HepG2 (cell line): ENCODE data around the gene DHRS11. TPM values are rescaled to one million over a fixed set of nuclear protein-coding genes. Genes with fewer than 3 reads are reported as not detected.

ENCODE experiments used
- ATAC-seq: fragments of 200-7000 bp; cut with Tn5 transposase; 3 replicates; pipeline ENCODE4 v1.9.1; 2020; ENCODE audit warnings: mild to moderate bottlenecking, moderate library complexity
- BruUV-seq: library from RNA; stranded (reverse); fragments of 400-500 nt; replicated peaks from 2 replicates; lab custom pipeline; 2021; lab: Mats Ljungman, UMichigan
- CTCF ChIA-PET: fragments of 300-600 bp; formaldehyde crosslinking; extraction: SDS; loops from one replicate; lab custom pipeline; 2021; ENCODE audit warnings: low total read pairs, inconsistent platforms, low intra/inter-chr PET ratio; lab: Yijun Ruan, JAX
- POLR2A ChIA-PET: fragments of 350-600 bp; sonication (Branson Sonifier 250); formaldehyde crosslinking; loops from one replicate; lab custom pipeline; 2020; ENCODE audit warnings: antibody characterized with exemption, inconsistent platforms; lab: Yijun Ruan, JAX
- DNase-seq: peaks from one replicate; pipeline ENCODE4 v3.0.0-alpha.2; 2015; ENCODE audit warnings: low spot score
- FAIRE-seq: peaks from 3 replicates; lab custom pipeline; 2011; peaks lifted over from hg19 to GRCh38; lab: Jason Lieb, UNC
- H2AFZ ChIP-seq: one replicate; pipeline ENCODE4 v1.6.1; 2011; ENCODE audit warnings: low read length, inconsistent platforms
- H3K27ac ChIP-seq: fragments of 300-600 bp; 3 replicates; pipeline ENCODE4 v1.8.0; 2011; ENCODE audit warnings: mixed run types, mild to moderate bottlenecking, mixed read lengths, low read length, inconsistent platforms; ENCODE audit not compliant: insufficient read depth; ENCODE audit errors: extremely low read length
- H3K27me3 ChIP-seq, 2 experiments: fragments of 200-600 bp in 1 of 2; 2 replicates in 1 of 2; 3 replicates in 1 of 2; pipeline versions ENCODE4 v1.6.0 to v1.8.0; 2011; ENCODE audit warnings: low read length in 2 of 2, mild to moderate bottlenecking in 2 of 2, moderate library complexity in 2 of 2, inconsistent platforms in 1 of 2; ENCODE audit not compliant: insufficient read depth in 2 of 2, control insufficient read depth in 1 of 2
- H3K36me3 ChIP-seq, 2 experiments: fragments of 200-600 bp in 1 of 2; replicated peaks in 1 of 2; 2 replicates in 1 of 2; 3 replicates in 1 of 2; pipeline versions ENCODE4 v1.5.1 to v1.8.0; 2011; ENCODE audit warnings: low read length in 2 of 2, inconsistent platforms in 1 of 2; ENCODE audit not compliant: insufficient read depth in 2 of 2, control insufficient read depth in 1 of 2
- H3K4me1 ChIP-seq: 2 replicates; pipeline ENCODE4 v1.5.1; 2012; ENCODE audit warnings: low read length, inconsistent platforms; ENCODE audit not compliant: insufficient read depth
- H3K4me2 ChIP-seq: 2 replicates; pipeline ENCODE4 v1.6.0; 2011; ENCODE audit warnings: low read depth, low read length, inconsistent platforms
- H3K4me3 ChIP-seq, 3 experiments: fragments of 200-600 bp in 1 of 3; sonication (generic), shearing (Covaris generic) in 1 of 3; replicated peaks in 1 of 3; 2 replicates each; pipeline ENCODE4 v1.5.1; 2011 to 2016; ENCODE audit warnings: low read length in 3 of 3, inconsistent platforms in 2 of 3, low read depth in 2 of 3, mild to moderate bottlenecking in 2 of 3, control low read depth in 1 of 3, mixed read lengths in 1 of 3; ENCODE audit not compliant: insufficient read depth in 1 of 3
- H3K79me2 ChIP-seq: one replicate; pipeline ENCODE4 v1.6.1; 2011; ENCODE audit warnings: low read length, inconsistent platforms; ENCODE audit not compliant: insufficient read depth
- H3K9ac ChIP-seq: 2 replicates; pipeline ENCODE4 v1.6.0; 2011; ENCODE audit warnings: mild to moderate bottlenecking, low read depth, low read length, inconsistent platforms; ENCODE audit not compliant: insufficient read depth
- H3K9me3 ChIP-seq: 2 replicates; pipeline ENCODE4 v1.5.1; 2012; ENCODE audit warnings: mild to moderate bottlenecking, low read length
- H4K20me1 ChIP-seq: 2 replicates; pipeline ENCODE4 v1.6.0; 2011; ENCODE audit warnings: inconsistent platforms, mild to moderate bottlenecking, low read length, moderate library complexity; ENCODE audit not compliant: insufficient read depth
- AHDC1 ChIP-seq: sonication (generic); formaldehyde crosslinking; IDR thresholded peaks from 2 replicates; pipeline ENCODE4 v1.5.1; 2020; ENCODE audit warnings: mild to moderate bottlenecking, missing genetic modification reagents, borderline replicate concordance
- MNT ChIP-seq: fragments of 450-650 bp; IDR thresholded peaks from 2 replicates; pipeline ENCODE4 v1.6.1; 2016
- WGBS: methylation state at CpG from one replicate; pipeline ENCODE4 v1.1.6; 2017; ENCODE audit warnings: low lambda C conversion rate; 5-methylcytosine and 5-hydroxymethylcytosine counted together
- in situ Hi-C: cut with HindIII; loops from 2 replicates; pipeline ENCODE4 v1.10.0; 2017; ENCODE audit warnings: low pct_unique_long_range_greater_than_20kb; ENCODE audit not compliant: extremely low pct_ligation_motif_present
- intact Hi-C: fragments of 100-400 bp; cut with micrococcal nuclease; formaldehyde crosslinking; loops from one replicate; pipeline ENCODE4 v1.10.0; 2022; ENCODE audit not compliant: unreplicated experiment
- polyA plus RNA-seq, 8 experiments: library from polyadenylated mRNA; depleted of rRNA in 3 of 8; stranded (reverse) in 7 of 8; unstranded in 1 of 8; fragments of >200 nt; fragmentation: Illumina TruSeq in 4 of 8; extraction: Trizol in 4 of 8; gene quantifications; 2 replicates each; pipeline versions ENCODE4 v1.2.1 to v1.2.3, GENCODE V29; 2011 to 2016; ENCODE audit warnings: low read depth in 4 of 8, missing spikeins in 1 of 8, mixed read lengths in 1 of 8; ENCODE audit not compliant: insufficient read depth in 1 of 8
- total RNA-seq, 5 experiments: library from RNA; depleted of rRNA; stranded (reverse); fragments of >200 nt; fragmentation: Illumina TruSeq; extraction: Trizol; gene quantifications; 2 replicates each; pipeline ENCODE4 v1.2.3, GENCODE V29; 2016; ENCODE audit warnings: low read depth in 1 of 5

The DHRS11 gene
- total and polyA plus RNA-seq, 2 of the 13 experiments (the other 11 are each of a cell fraction or from before 2014, with no cell fraction given): 28.4 to 41.9 TPM

GRCh38 chr17:36647636-36648035 lies 56.0 kb downstream of the DHRS11 start:
- WGBS: 2% methylated on average over 3 of the region's 4 CpGs
- no peak overlapping the region for H2AFZ ChIP-seq
- FAIRE-seq (no peak), DNase-seq (no peak), ATAC-seq (peak; percentile 45; the same call in 2 of the 3 replicates)
- H3K79me2 ChIP-seq: no peaks in the 10 kb centered on the region
- in situ Hi-C loops (no loop called here), intact Hi-C loops (no loop called here)
- ChIA-PET POLR2A (no interaction called here), CTCF (no interaction called here)
- no peaks in the 10 kb centered on the region for H3K9me3 ChIP-seq
- H3K36me3 ChIP-seq: no peaks in the 10 kb centered on the region
- H3K4me1 ChIP-seq: no peaks in the 10 kb centered on the region
- H3K4me3 ChIP-seq: no peak overlapping the region
- TF ChIP-seq AHDC1 (CRISPR knock-in tag) (no peak), MNT (peak; percentile 87)
- BruUV-seq: no TSS peak
- no peak overlapping the region for H3K9ac ChIP-seq
- no peaks in the 10 kb centered on the region for H4K20me1 ChIP-seq
- peaks cover 5 to 49% of the 10 kb centered on the region in 2 experiments; a peak in 4 of 5 replicates for H3K27me3 ChIP-seq
- no peak overlapping the region for H3K27ac ChIP-seq
- no peak overlapping the region for H3K4me2 ChIP-seq
